Activated T-cell treated with anti-CD3 and anti-CD28 coated beads, Interleukin-2, amount 50 U/mL, for 72 hours (primary cell): ENCODE data around the gene XYLB. TPM values are rescaled to one million over a fixed set of nuclear protein-coding genes. Genes with fewer than 3 reads are reported as not detected.

ENCODE experiments used
- ATAC-seq, 2 donors: fragments of 150-1000 bp; cut with Tn5 transposase; replicated peaks in 1 of 2; 2 replicates each; pipeline ENCODE4 v1.10.0; 2021; ENCODE audit warnings: moderate library complexity in 2 of 2, mild to moderate bottlenecking in 1 of 2
- DNase-seq, 2 donors: peaks; one replicate each; pipeline ENCODE4 v3.0.0; 2021 to 2022; ENCODE audit warnings: mixed read lengths in 1 of 2
- H3K27ac Mint-ChIP-seq: one replicate; pipeline ENCODE4 v1.8.0; 2022; ENCODE audit warnings: mild to moderate bottlenecking, moderate library complexity, mixed read lengths
- H3K27me3 Mint-ChIP-seq: one replicate; pipeline ENCODE4 v1.8.0; 2022; ENCODE audit warnings: low read depth, mixed read lengths
- H3K36me3 Mint-ChIP-seq, 2 donors: one replicate each; pipeline ENCODE4 v1.8.0; 2022; ENCODE audit warnings: mixed read lengths in 2 of 2, mild to moderate bottlenecking in 1 of 2; ENCODE audit not compliant: insufficient read depth in 2 of 2
- H3K4me1 Mint-ChIP-seq: one replicate; pipeline ENCODE4 v1.8.0; 2022; ENCODE audit warnings: low read depth, mixed read lengths
- H3K4me3 Mint-ChIP-seq, 2 donors: one replicate each; pipeline ENCODE4 v1.8.0; 2022; ENCODE audit warnings: mild to moderate bottlenecking in 2 of 2, mixed read lengths in 2 of 2, moderate library complexity in 2 of 2
- H3K9me3 Mint-ChIP-seq, 2 donors: one replicate each; pipeline ENCODE4 v1.8.0; 2022; ENCODE audit warnings: mixed read lengths in 2 of 2
- total RNA-seq, 2 donors: library from RNA; stranded (reverse); gene quantifications; one replicate each; pipeline ENCODE4 v1.2.3, GENCODE V29; 2022

XYLB gene
- total RNA-seq, 2 donors from 2014 or later, result 2.4 to 2.9 TPM

DNA sequence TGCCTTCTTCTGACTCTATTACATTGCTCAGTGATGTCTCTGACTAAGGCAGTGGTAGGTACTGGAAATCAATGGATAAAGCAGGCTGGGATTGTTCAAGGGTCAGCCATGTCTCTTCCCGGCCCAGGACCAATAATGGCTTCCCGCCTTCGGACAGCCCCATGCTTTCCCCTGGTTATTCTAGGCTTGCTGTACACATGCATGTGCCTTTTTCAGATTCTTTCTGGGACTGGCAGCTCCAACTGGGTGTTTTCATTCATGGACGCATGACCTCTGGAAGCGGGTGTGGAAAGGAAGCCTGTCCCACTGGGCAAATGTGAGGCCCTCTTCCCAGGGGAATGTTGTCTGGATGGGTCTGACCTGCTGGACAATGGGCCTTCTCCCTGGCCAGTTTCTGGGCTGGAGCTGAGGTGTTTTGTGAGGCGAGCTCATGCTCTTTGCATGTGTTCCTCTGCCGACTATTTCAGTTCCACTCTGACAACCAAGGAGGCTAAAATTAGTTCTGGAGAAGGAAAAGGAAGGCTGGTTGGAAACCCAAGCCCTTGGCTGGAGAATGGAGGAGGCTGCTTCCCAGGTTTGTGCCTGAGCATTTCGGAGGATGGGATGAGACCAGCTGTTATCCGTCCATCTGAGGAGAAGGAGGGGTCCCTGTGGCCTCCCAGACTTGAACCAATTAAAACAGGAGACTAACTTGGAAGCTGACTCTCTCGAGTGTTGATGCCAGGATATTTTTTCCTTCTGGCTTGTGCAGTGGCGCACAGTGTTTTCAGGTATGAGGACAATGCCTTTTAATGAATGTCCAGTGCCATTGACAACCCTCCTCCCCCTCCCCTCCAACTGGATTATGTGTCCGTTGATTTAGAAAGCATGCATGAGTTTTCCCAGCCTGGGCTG lies 114.0 kb downstream of the XYLB start:
- Mint-ChIP-seq H3K4me3 (no peak overlapping the region), H3K9me3 (peaks cover 3% of the 10 kb centered on the region in 2 donors), H3K27me3 (no peaks in the 10 kb centered on the region), H3K36me3 (peaks cover 0 to 2% of the 10 kb centered on the region in 2 donors), H3K4me1 (no peaks in the 10 kb centered on the region), H3K27ac (no peak overlapping the region)
- ATAC-seq (no peak), DNase-seq (no peak)

Other genes with a start within 250 kb of the XYLB start
- 10 to 100 TPM; 49.7 to 52.9 TPM for gene ACAA1, start 209.7 kb upstream of the XYLB start, total RNA-seq
- 10 to 100 TPM; 27.3 to 38.2 TPM for gene MYD88, start 208.1 kb upstream of the XYLB start, total RNA-seq
- gene OXSR1, start 181.2 kb upstream of the XYLB start, total RNA-seq, result 10 to 100 TPM; 46.3 to 51.8 TPM
- 1 to 10 TPM; 1.0 to 1.2 TPM for gene SLC22A13, start 81.0 kb upstream of the XYLB start, total RNA-seq
- under 1 TPM; 0.14 to 0.21 TPM for gene SLC22A14, start 64.5 kb upstream of the XYLB start, total RNA-seq
- 1 to 10 TPM; 8.2 to 9.1 TPM for gene ACVR2B, start 107.1 kb downstream of the XYLB start, total RNA-seq
- 10 to 100 TPM; 25.5 to 32.4 TPM for gene EXOG, start 149.6 kb downstream of the XYLB start, total RNA-seq